ENCODE data around the gene ZFYVE16. TPM values are rescaled to one million over a fixed set of nuclear protein-coding genes. Genes with fewer than 3 reads are reported as not detected.

The ZFYVE16 gene
- total RNA-seq (2013; cell fraction: nucleolus; rRNA removed): 64.2 and 70.1 TPM in 2 replicates
- total RNA-seq (2014; rRNA removed) (9.1 and 11.2 TPM in 2 replicates), total RNA-seq (2014; rRNA removed; fragmentation: Illumina TruSeq; extraction: Trizol) (10.9 and 11.6 TPM in 2 replicates), total RNA-seq (2021) (9.2 and 12.4 TPM in 2 replicates), polyA plus RNA-seq (2011; rRNA removed) (8.6 and 17.4 TPM in 2 replicates), polyA plus RNA-seq (2014; fragmentation: Illumina TruSeq; extraction: Trizol) (8.2 and 11.3 TPM in 2 replicates), polyA plus RNA-seq (2014; fragmentation: Nextera tagmentation; extraction: Ambion mirVana) (1 to 10 TPM; 2.9 to 3.3 TPM), polyA plus RNA-seq (2014; rRNA removed) (3.3 and 4.9 TPM in 2 replicates), polyA plus RNA-seq (2016; fragmentation: Nextera tagmentation; extraction: Ambion mirVana) (1 to 10 TPM; 5.7 to 7.5 TPM), polyA minus RNA-seq (2011; rRNA and poly(A)+ RNA removed) (9.0 and 21.1 TPM in 2 replicates), Bru-seq, nascent RNA (percentile 75 among the genes with signal in this experiment), BruChase-seq, experiment 1, labeled RNA remaining after a 6-hour chase (percentile 82 among the genes with signal in this experiment), BruChase-seq, experiment 2, labeled RNA remaining after a 2-hour chase (percentile 87 among the genes with signal in this experiment)
- polyA plus RNA-seq (2011; ENCODE audit: low read depth): 1.8 TPM
- 2.2 and 2.3 TPM in 2 replicates for polyA plus RNA-seq (2011; cell fraction: cytosol; rRNA removed)
- polyA plus RNA-seq (2011; cell fraction: nucleus; rRNA removed): 10.6 and 11.2 TPM in 2 replicates
- polyA plus RNA-seq (2012): 4.5 and 5.0 TPM in 2 replicates
- 2.1 and 3.8 TPM in 2 replicates for polyA minus RNA-seq (2011; cell fraction: cytosol; rRNA and poly(A)+ RNA removed)
- 13.9 and 24.5 TPM in 2 replicates for polyA minus RNA-seq (2011; cell fraction: nucleus; rRNA and poly(A)+ RNA removed)
- long read RNA-seq, experiment 1, partial matches to known transcripts: 1 of 1 reads
- long read RNA-seq, experiment 1, other reads (novel, unspliced or antisense): 0 of 1 reads
- long read RNA-seq, experiment 2, partial matches to known transcripts: 10 of 11 reads
- long read RNA-seq, experiment 2, other reads (novel, unspliced or antisense): 1 of 11 reads

GRCh38 chr5:80407735-80408483, at the start of gene ZFYVE16:
ZFYVE16 (plus strand) TSS chr5:80408064; CDS start chr5:80434148, 26,084 bp downstream.
- peak; percentile 99 for FAIRE-seq
- TF ChIP-seq GATAD2B (conservative IDR thresholded peaks at IDR 0.05; ENCODE audit: low read depth) (peak; percentile 79), ELK1 (IDR thresholded peaks at IDR 0.05; ENCODE audit: low read depth, low read length) (peak; percentile 91), SMAD5 (IDR thresholded peaks at IDR 0.05; ENCODE audit: low read depth) (peak; percentile 65), USF2 (IDR thresholded peaks at IDR 0.05; ENCODE audit: borderline replicate concordance, low read depth, low read length) (no peak), CREB1 (IDR thresholded peaks at IDR 0.05; ENCODE audit: low read depth) (peak; percentile 44; the same call in 1 of the 2 replicates), RUNX3 (IDR thresholded peaks at IDR 0.05; ENCODE audit: low read length) (peak; percentile 14; the same call in 1 of the 2 replicates), POLR2AphosphoS5 (IDR thresholded peaks at IDR 0.05; ENCODE audit: low read length) (peak; percentile 96), YY1 (IDR thresholded peaks at IDR 0.05; ENCODE audit: low read depth, low read length) (0 out of 2 replicates have a peak, but pooled peaks have one; percentile 8), CREM (IDR thresholded peaks at IDR 0.05; ENCODE audit: low read depth) (peak; percentile 9), NFIC (IDR thresholded peaks at IDR 0.05; ENCODE audit: low read depth, low read length) (no peak), IKZF1 (conservative IDR thresholded peaks at IDR 0.05) (peak; percentile 90), CBFB (IDR thresholded peaks at IDR 0.05; ENCODE audit: low read depth) (no peak), RELA (IDR thresholded peaks at IDR 0.05; ENCODE audit: borderline replicate concordance, partially characterized antibody) (no peak), BACH1 (IDR thresholded peaks at IDR 0.05; ENCODE audit: borderline replicate concordance) (peak; percentile 82), POLR2AphosphoS2 (IDR thresholded peaks at IDR 0.05; ENCODE audit: low read depth, low read length) (peak; percentile 50; the same call in 1 of the 2 replicates), EZH2 (IDR thresholded peaks at IDR 0.05; ENCODE audit: borderline replicate concordance, control insufficient read depth, low read depth, low read length) (no peak), POLR2A (IDR thresholded peaks at IDR 0.05; ENCODE audit: low read depth, low read length) (peak; percentile 95), RB1 (IDR thresholded peaks at IDR 0.05; ENCODE audit: borderline replicate concordance) (0 out of 2 replicates have a peak, but pooled peaks have one; percentile 57), WRNIP1 (IDR thresholded peaks at IDR 0.05; ENCODE audit: borderline replicate concordance, low read depth, low read length) (no peak)

More at GRCh38 chr5:80407735-80408483, at the start of gene ZFYVE16:
- ChIA-PET SMC1A (ENCODE audit: uncharacterized antibody, unreplicated experiment) (interaction anchor here (0.8 kb wide), 1 partner anchor 9 kb away, joined by 3 read pairs; no protein-coding TSS in a partner anchor), RAD21 (ENCODE audit: unreplicated experiment) (interaction anchor here (0.6 kb wide), 1 partner anchor 316 kb away, joined by 3 read pairs; no protein-coding TSS in a partner anchor), CTCF (no interaction called here), POLR2A (interaction anchor here (0.9 to 2.4 kb wide), 6 partner anchors 11 to 1493 kb away, joined by 3 to 8 read pairs (median 3); partner anchors contain the start of gene SERINC5)
- Histone ChIP-seq H3K9me3 (replicated peaks; ENCODE audit: control insufficient read depth, insufficient read depth, low read length) (no peaks in the 10 kb centered on the region), H3K9ac (ENCODE audit: control insufficient read depth, insufficient read depth, low read length) (peak within 1 kb of the TSS; percentile 74), H4K20me1 (ENCODE audit: control insufficient read depth, insufficient read depth) (no peaks in the 10 kb centered on the region), H3K27ac (ENCODE audit: control insufficient read depth, insufficient read depth) (peak within 1 kb of the TSS; percentile 85), H3K4me2 (ENCODE audit: control insufficient read depth, insufficient read depth) (peak within 1 kb of the TSS; percentile 76), H2AFZ (ENCODE audit: control insufficient read depth, low read depth, low read length) (peak within 1 kb of the TSS; percentile 84), H3K4me1 (ENCODE audit: control insufficient read depth, insufficient read depth, low read length) (no peaks in the 10 kb centered on the region), H3K27me3 (replicated peaks in 1 of 2; ENCODE audit: control insufficient read depth in 2 of 2, insufficient read depth in 2 of 2, low read length in 1 of 2) (no peaks in the 10 kb centered on the region), H3K36me3 (ENCODE audit: control insufficient read depth in 2 of 2, insufficient read depth in 2 of 2, low read length in 1 of 2) (no peaks in the 10 kb centered on the region), H3K79me2 (ENCODE audit: control insufficient read depth, insufficient read depth, low read length) (peaks cover 11% of the 10 kb centered on the region), H3K4me3 (peak within 1 kb of the TSS; percentile 93)
- BruUV-seq (replicated peaks): no TSS peak
- DNase-seq (ENCODE audit: low read depth, low spot score): peak; percentile 87
- under 1% methylated on average over 51 of the region's 66 CpGs for WGBS (ENCODE audit: insufficient coverage, insufficient replicate concordance, low lambda C conversion rate, missing lambda C conversion rate)
- peak; percentile 93 for ATAC-seq
- in situ Hi-C loops (cut with MboI) (no loop called here), intact Hi-C loops (cut with micrococcal nuclease; ENCODE audit: unreplicated experiment) (no loop called here)
